HG02970 (cell line): ENCODE results near the gene HACD3.
"Not testable (repeated sequence)": the region's sequence is repeated elsewhere in the genome, so short reads cannot be mapped to it uniquely, and the experiment has no call there.

ENCODE experiments used
- ATAC-seq: cut with Tn5 transposase; IDR thresholded peaks from one replicate; pipeline ENCODE4 v1.9.1; 2021; ENCODE audit warnings: mild to moderate bottlenecking, moderate library complexity, moderate number of reproducible peaks; ENCODE audit not compliant: unreplicated experiment, low FRiP score

HACD3 gene

DNA sequence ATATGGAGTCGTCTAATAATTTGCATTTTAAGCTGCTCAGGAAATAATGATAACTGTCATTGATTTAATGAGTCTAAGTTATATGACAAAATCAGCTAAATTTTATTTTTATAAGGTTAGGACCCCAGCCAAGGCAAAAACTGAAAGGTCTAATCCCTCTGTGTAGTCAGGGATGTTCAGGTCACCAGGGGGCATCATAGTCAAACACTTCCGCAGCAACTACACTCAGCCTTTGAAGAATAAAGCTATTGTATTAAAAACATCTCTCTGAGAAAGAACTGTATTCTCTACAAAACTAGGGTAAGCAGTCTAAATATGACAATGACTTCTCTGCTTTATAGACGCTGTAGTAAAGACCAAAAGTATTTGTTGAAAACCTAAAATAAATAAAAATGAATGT, 65.7 kb downstream of the HACD3 start:
- ATAC-seq = no peak

DNA sequence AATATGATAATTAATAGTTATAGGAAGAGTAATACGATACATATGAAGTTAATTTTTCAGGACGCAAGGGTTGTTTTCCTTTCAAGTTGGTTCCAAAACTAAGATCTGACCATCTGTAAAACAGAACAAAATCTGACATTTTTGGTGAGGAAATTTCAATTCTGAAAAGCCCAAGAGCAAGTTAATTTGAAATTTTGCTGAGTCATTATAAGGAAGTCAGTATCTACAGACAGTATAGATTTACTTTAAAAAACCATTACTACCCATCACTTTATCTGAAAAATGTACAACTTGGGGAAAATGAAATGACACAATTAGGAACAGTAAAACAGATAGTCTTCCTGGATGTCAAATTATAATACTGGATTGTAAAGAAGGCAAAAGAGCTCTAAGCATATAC, 68.2 kb downstream of the HACD3 start:
- no peak for ATAC-seq

DNA sequence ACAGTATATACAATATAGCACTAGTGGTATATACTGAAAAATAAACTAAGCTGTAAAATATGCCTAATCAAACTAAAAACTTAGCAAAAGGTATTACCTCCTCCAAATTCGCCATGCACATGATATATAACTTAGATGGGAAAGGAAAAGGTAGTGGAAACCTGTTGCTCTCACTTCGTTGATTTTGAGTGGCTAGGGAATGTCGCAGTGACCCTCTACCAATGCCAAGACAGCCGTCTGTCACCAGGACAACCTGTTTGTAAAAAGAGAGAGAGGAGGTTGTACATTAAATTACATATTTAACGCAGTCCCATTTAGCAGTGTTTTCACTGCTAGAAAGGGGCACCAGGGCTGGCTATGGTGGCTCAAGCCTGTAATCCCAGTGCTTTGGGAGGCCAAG, 69.4 kb downstream of the HACD3 start:
- no peak for ATAC-seq

- ATAC-seq = no peak
These were observed 72.9 kb downstream of the HACD3 start for GRCh38 chr15:65603134-65603533.

GRCh38 chr15:65603559-65603958, 73.3 kb downstream of the HACD3 start:
- no peak for ATAC-seq

GRCh38 chr15:65610871-65611718, 80.8 kb downstream of the HACD3 start, which contains the start of gene INTS14:
TSS of gene INTS14 (minus strand) at chr15:65611131. CDS start at chr15:65607380, 3,751 bp downstream.
- ATAC-seq = peak; percentile 97

DNA sequence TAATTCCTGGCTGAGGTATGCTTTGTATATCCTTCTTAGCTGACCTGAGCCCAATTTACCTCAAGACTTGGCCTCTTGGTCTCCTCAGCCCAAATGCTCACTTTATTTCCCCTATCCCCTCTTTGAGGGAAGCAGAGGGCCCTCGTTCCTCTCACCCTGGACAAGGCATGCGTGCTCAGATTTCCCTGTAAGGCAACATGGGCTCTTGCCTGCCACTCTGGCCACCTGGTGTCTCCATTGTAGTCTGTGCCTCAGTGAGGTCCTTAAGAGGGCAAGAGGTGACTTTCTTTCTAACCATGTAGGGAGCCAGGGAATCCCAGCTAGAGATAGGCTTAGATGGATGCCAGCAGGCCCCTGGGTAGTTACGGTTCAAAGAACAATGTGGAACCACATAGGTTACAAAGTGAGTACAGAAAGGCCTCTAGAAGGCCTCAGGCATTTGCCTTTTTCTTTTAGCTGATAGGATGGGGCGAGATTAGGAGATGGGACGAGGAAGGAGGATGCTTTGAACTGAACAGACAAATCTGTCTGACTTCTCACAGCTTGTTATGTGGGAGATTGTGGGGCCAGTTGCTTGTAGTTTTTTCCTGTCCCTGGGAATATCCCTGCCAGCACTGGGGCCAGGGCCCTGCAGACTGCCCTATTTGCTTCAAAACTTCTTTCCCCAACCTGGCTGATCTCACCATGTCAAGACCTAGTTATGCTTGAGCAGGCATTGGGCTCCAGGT, 81.8 kb downstream of the HACD3 start:
- ATAC-seq = no peak

DNA sequence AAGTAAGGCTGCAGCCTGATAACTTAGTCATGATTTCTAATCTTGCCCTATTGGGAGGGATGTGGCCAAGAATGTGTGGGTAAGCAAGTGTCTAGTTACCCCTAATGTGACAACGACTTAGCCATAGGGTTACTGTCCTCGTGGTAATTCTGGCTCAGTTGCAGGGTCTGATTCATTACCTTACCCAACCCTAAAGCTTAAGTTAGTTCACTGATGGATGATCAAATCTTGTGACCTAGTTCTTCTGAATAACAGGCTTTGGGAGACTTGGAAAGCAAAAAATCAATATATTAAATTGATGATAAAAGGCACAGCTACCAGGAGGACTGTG, 82.3 kb downstream of the HACD3 start:
- no peak for ATAC-seq

- no peak for ATAC-seq
These were observed 82.9 kb downstream of the HACD3 start for GRCh38 chr15:65612949-65613744.

GRCh38 chr15:65615887-65616286, 85.6 kb downstream of the HACD3 start:
- ATAC-seq = not testable (repeated sequence)

GRCh38 chr15:65618560-65619109, 88.4 kb downstream of the HACD3 start:
- ATAC-seq = no peak

GRCh38 chr15:65619626-65620290, 89.5 kb downstream of the HACD3 start:
- ATAC-seq = no peak

- no peak for ATAC-seq
These were observed 90.6 kb downstream of the HACD3 start for GRCh38 chr15:65620833-65621232.

DNA sequence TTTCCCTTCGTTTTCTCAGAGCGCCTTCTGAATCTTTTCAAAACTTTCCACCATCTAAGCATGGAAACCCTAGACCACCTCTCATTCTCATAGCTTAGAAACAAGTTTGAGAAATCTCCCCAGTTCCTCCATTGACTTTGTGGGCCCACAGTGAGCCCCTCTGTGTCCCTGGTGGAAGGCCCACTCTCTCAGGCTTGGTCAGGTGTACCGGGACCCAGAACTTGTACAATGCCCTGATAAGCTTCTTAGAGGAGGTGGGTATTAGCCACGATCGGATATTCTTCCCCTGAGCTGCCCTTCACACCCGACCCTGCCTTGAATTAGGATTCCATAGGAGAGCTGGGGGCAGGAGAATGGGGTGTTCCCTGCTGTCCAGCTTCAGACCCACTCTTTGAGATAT, 91.4 kb downstream of the HACD3 start, which contains the start of gene SLC24A1:
SLC24A1 (plus strand) TSS at position 301 of the 400 bp plus-strand sequence. CDS start 2,143 bp downstream, outside the sequence.
- no peak for ATAC-seq

- no peak for ATAC-seq
These were observed 92.8 kb downstream of the HACD3 start for GRCh38 chr15:65623103-65623502.

GRCh38 chr15:65626856-65627255, 96.6 kb downstream of the HACD3 start:
- ATAC-seq = no peak
